COLO668 (cell line): ENCODE results near the gene PAOX.
"Not testable (repeated sequence)": the region's sequence is repeated elsewhere in the genome, so short reads cannot be mapped to it uniquely, and the experiment has no call there.

Source experiments
- DNase-seq: peaks from one replicate; lab custom pipeline; 2025; ENCODE audit not compliant: unreplicated experiment; lab: John Stamatoyannopoulos, UW

The PAOX gene

DNA sequence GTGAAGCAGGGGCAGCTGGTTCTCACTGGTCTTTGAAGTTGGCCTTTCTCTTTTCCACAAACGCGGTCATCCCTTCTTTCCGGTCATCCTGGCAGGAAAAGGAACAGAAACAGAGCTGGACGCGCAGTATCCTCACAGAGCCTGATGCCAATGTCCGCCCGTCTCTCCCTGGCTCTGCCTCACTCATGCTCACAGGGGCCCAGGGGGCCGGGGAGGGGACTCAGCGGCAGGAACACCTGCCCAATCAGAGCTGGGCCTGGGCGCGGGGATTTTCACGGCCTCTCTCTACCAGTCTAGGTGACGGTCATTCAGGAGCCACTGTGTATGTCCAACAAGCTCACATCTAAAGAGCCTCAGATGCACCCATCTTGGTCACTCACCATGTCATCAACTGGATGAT is 16.2 kb upstream of the PAOX start:
- no peak for DNase-seq

DNA sequence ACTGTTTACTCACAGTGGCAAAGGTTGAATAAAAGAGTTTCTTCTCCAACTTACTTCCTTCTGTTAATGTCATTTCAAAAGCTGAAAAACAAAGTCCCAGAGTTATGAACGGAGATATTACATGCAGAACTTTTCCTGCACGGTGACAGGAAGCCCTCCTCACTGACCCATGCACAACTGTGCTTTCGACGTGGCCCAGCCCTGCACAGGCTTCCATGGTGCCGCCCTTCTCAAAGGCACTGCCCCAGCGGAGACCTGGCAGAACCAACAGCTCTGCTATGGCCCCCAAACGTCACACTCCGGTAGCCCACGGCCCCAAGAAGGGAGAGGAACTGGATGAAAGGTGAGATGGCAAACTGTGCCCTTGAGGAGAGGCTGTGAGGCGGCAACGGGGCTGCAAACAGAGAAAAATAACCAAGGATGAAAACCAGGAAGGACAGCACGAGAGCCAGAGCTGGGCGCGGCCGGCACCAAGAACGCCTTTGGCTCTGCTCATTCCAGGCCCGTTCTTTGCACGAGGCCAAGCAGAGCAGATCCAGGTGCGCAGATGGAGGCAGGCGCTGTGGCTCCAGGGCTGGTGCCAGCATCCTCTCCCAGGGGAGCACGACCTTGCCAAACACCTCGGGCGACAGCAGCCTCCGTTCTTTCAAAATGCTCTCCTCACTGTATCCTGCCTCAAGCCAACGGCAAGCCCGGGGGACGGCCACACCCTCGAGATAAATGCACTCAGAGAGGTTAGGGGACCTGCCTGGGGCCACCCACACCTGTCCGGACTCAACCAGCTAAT is 14.2 kb upstream of the PAOX start:
- no peak for DNase-seq

DNA sequence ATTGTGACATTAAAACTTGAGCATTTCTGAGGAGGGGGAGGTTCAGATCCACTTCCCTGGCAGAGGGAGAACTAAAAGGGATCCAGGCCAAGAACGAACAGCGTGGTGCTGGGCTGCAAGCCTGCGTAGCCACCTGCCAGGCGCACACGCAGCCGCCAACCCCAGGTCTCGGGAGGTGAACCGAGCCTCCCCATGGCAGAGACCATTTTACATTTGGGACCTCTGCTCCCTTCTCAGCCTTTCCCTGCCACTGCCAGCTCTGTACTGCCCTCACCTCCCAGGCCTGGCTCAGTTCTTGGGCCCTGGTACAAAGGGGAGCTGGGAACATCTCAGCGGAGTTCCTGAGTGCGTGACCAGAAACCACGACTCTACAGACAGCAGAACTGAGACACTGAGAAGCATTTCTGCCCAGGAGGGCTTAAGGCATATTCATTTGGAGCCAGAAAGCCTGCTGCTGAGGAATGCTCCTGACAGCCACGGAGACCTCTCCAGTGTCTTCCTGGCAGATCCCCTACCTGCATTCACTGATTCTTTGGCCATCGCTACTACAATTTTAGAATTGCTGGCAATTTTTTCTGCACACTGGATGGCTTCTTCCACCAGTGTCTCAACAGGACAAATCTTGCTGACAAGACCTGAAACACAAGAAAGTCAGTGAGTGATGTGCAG is 13.5 kb upstream of the PAOX start:
- no peak for DNase-seq

DNA sequence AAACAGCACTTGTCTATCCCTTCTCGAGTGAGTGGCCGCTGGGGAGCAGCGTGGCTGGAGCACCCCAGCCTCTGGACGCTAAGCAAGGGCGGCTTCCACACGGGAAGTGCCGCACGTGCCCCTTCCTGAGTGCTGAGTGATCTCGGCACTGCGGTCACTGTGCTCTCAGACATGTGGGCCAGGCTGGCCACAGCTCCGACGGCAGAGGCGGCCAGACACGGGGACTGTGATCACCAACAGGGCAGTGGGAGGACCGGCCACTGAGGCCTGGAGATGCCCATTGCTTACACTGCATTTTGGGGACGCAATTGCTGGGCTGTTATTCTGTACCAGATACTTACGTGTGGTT is 13.0 kb upstream of the PAOX start:
- DNase-seq = no peak

DNA sequence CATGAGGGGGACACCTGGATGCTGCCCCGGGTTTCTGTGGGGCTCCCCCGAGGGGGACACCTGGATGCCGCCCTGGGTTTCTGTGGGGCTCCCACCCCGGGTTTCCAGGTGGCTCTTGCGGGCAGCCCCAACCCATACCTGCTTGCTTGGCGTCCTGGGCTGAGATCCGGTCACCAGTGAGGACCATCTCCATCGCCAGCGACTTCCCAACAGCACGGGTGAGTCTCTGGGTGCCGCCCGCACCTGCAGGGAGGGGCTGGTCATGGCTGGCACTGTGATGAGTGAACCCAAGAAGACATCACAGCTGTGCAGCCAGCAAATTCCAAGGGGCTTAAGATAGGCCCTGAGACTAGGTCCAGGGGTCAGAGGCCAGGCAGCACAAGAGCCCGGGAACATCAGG is 12.3 kb upstream of the PAOX start:
- no peak for DNase-seq

DNA sequence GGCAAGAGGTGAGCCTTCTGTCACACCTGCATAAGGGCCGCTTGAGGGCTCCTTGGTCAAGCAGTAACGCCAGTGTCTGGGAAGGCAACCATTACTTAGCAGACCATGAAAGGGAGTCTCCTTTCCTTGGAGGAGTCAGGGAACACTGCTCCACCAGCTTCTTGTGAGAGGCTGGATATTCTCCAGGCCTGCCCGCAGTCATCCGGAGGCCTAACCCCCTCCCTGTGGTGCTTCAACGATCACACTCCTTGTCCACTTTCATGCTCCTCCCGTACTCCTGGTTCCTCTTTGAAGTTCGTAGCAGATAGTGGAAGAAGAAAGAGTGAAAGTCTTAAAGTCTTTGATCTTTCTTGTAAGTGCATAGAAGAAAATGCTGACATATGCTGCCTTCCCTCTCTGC is 11.6 kb upstream of the PAOX start:
- DNase-seq = not testable (repeated sequence)

DNA sequence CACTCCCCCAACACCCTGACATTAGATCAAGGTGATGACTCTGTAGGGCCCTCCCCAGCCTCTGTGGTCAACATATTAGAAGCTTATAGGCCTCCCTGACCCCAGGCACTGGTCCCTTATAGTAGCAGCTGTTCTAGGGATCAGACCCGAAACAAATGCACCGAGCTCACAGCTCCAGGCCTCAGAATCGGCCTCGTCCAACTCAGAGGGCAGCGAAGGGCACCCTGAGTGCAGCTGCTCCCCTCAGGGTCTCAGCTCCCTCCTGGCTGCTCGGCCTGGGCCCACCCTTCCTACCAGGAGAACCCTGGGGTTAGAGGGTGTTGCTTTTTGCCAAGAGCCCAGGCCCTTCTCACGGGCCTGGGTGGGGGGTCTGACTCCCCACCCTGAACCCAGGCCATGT is 10.9 kb upstream of the PAOX start:
- DNase-seq = no peak

DNA sequence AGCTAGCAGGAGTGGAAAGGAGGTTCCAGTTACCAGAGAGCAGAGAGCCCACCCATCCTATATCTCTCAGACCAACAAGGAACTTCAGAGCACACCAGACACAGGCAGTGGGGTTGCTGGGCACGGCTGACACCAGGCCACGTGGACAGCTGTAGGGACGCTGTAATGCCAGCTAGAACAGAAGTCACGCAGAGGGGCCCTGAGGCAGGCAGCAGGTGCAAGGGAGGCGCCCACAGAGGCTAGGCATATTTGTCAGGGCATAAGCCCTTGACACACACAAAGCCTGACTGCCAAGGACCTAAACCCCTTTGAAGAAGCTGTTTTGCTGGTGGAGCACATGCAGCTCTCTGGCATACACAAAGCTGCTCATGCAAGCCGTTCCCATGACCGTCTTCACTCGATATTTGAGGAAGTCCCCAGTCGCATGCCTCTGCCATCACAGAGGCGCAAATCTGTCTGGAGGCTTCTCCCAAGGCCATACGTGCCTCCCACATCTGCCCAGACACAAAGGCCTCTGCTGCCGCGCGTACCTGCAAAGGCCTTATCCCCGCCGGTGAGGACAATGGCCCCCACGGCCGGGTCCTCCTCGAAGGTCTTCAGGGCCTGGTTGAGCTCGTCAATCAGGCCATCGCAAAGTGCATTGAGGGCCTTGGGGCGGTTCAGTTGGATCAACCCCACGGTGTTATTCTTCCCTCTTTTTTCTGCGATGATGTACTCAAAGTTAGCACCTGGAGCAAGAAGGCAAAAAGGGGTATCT is 8.9 kb upstream of the PAOX start:
- DNase-seq = no peak

DNA sequence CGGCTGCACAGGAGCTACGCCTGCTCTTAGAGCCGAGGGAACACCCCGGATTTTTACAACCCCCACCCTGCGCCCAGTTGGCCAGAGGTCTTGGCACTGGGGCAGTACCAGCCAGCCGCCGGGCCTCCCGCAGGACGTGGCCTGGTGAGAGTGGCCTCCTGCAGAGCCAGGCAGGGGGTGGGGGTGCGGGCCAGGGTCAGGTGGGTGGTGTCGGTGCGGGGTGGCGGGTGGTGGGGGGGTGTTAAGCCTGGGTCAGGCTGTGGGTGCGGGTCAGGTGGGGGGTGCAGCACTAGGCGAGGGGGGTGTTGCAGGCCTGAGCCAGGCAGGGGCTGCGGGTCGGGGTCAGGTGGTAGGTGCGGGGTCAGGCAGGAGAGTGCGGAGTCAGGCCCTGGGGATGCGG is 6.6 kb upstream of the PAOX start:
- DNase-seq = no peak

DNA sequence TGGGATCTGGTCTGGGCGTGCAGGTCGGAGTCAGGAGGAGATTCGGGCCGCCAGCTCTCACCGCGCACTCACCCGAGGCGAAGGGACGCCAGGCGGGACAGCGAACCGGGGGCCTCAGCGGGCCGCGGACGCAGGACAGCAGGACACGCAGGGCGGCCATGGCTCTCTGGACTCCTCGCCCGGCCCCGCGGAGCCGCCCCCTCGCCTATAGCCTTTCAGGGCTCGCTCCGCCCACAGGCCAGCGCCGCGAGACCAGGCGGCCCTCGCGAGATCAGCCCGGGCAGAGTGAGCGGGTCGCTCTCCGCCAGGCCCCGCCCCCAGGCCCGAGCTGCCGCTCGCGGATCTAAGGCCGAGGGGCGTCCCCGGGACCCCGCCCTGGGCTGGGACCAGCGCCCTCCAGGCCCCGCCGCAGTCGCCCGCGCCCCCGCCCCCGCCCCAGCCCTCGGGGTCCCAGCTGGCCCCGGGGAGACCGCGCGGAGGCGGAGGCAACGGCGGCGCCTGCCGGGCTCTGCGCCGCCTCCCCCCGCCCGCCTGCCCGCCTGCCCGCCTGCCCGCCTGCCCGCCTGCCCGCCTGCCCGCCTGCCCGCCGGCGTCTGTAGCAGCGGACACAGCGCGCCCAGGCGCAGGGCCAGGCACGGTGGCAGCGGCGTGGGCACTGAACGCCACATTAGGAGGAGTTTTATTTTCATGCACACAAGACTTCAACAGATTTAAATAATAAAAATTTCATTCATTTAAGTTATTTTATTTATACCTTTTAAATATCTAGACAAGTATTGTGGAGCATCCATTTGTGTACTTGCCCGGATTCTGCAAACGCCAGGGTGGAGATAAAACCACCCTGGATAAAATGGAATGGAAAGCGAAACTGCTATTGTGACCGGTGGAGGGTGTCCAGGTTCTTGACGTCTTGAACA is 5.6 kb upstream of the PAOX start, which contains the start of gene ECHS1:
Gene ECHS1, minus strand, starts transcription at position 181 of the 917 bp plus-strand sequence. Its CDS starts 21 bp downstream, at position 160.
- DNase-seq = peak; percentile 91

DNA sequence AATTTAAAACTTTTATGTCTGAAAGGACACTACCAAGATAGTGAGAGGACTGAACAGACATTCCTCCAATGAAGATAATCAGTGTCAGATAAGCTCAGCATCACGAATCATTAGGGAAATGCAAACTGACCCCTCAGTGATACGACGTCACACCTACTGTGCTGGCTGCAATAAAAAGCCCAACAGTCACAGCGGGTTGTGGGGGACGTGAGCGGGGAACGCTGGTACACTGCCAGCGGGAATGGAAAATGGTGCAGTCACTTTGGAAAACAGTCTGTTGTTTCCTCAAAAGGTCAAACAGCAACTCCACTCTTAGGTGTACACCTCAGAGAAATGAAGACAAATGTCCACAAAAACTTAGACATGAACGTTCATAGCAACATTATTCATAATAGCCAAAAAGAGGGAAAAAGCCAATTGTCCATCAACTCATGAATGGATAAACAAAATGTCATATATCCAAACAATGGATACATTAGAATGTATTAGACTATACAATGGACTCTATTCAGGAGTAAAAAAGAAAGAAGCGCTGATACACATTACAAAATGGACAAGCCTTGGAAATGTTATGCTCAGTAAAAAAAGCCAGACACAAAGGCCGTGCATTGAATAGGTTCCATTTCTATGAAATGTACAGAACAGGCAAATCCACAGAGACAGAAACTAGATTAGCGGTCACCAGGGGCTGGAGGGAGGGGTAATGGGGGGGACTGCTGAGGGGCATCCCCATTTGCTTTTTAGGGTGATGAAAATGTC is 3.5 kb upstream of the PAOX start:
- DNase-seq = no peak

DNA sequence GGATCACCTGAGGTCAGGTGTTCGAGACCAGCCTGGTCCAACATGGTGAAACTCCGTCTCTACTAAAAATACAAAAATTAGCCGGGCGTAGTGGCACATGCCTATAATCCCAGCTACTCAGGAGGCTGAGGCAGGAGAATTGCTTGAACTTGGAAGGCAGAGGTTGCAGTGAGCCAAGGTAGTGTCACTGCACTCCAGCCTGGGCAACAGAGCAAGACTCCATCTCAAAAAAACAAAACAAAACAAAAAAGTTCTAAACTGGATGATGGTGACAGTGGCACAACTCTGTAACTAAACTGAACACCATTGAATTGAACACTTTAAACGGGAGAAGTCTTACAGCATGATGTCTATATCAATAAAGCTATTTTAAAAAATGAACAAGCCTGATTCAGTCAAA is 2.9 kb upstream of the PAOX start:
- not testable (repeated sequence) for DNase-seq

DNA sequence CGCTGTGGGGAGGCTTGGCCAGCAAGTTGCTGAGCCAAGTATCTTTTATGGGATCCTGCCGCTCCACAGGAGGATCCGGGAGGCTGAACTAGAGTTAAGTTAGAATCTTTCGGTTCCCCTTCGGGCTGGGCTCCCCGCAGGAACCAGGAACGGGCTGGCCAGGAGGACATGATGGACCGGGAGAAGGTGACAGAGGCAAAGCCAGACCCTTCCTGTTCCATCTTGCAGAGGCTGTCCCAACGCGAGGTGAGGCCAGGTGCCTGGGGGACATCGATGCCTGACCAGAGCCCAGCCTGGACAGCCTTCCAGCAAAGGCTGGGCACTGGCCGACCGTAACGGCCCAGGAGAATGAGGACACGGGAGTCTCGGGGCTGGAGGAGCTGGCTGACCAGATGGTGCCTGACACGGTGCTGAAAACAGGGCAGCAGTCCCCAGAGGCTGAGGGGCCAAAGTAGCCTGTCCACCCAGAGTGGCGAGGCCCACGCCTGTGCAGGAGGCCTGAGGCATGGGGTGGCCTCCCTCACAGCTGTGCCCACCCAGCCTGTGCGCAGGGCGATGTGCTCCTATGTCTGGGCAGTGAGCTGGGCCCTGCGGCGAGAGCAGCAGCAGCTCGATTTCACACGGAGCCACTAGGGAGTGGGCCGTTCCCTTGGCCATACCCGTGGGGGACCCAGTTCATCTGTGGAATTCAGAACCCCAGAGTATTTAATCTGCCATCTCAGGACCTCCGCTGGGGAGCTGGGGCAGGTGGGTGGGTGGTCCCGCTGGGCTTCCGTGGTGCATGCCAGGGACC is 1.8 kb upstream of the PAOX start:
- no peak for DNase-seq

DNA sequence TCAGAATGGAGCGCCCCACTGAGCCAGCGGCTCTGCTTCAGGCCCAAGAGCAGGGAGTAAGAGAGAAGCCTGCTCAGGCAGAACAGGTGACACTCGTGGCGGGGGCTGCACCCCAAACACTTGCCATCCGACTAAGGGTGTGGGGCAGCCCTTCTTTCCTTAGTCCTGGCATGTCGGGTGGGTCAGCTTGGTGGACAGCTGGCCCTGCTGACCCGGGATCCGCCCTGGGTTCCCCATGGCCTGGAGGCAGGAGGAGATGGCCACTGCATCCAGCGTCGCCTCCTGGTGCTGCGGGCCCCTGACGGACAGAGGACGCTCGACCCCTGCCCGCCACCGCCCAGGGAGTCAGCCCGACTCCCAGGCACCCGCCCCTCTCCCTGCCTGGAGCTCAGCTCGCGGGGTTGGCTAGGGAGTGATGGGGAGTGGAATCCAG is 1.2 kb upstream of the PAOX start:
- no peak for DNase-seq

DNA sequence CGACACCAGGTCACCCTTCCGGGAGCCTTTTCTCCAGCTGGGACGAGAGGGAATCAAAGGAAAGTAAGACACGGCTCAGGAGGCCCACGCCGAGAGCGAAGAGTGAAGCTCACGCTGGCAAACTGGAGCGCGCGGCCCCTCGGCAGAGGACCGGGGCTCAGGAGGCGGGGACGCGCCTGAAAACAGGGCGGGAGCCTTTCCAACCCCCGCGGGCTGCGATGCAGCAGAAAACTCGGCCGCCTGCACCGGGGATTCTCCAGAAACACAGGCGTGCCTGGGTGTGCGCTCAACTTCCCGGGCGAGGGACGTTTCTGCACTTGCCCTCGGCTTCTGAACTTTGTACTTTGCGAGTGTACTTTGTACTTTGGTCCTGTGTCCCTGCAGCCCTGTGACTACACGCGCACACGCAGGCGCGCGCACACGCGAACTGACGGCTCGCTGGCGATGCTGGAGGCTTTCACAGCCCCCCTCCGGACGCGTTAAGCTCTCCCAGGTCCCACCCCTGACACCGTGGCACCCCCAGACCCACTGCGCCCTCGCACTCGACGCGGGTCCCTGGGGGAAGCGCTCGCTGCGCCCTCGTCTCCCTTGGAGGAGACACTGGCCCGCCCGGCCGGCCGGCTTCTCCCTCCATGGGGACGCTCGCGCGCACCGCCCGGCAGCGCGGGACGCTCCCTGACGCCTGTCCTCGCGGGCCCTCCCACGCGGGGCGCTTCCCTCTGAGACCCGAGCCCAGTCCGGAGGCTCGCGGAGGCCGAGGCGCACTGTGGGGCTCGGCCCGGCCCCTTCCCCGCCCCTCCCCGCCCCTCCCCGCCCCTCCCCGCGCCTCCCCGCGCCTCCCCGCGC is 588 bp upstream of the PAOX start:
- peak; percentile 43 for DNase-seq

DNA sequence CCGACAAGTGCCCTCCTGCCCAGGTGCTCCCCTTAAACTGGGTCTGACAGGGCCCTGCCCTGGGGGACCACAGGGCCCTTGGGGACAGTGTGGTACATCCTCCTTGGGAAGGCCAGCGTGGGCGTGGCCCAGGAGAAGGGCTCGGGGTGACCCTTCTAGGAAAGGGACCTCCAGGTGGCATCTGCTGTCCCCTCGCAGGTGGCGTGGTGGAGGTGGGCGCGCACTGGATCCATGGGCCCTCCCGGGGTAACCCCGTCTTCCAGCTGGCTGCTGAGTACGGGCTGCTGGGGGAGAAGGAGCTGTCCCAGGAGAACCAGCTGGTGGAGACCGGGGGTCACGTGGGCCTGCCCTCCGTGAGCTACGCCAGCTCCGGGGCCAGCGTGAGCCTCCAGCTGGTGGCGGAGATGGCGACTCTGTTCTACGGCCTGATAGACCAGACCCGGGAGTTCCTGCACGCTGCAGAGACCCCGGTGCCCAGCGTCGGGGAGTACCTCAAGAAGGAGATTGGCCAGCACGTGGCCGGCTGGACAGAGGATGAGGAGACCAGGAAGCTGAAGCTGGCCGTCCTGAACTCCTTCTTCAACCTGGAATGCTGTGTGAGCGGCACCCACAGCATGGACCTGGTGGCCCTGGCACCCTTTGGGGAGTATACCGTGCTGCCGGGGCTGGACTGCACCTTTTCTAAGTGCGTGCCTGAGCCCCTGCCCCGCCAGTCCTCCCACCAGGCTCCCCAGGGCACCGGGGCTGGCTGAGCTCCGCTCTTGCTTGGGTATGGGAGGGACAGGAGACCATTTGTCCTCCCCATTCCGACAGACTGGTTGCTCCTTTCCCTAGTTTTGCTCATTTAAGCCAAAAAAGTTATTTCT is 972 bp downstream of the PAOX start:
- DNase-seq = no peak

DNA sequence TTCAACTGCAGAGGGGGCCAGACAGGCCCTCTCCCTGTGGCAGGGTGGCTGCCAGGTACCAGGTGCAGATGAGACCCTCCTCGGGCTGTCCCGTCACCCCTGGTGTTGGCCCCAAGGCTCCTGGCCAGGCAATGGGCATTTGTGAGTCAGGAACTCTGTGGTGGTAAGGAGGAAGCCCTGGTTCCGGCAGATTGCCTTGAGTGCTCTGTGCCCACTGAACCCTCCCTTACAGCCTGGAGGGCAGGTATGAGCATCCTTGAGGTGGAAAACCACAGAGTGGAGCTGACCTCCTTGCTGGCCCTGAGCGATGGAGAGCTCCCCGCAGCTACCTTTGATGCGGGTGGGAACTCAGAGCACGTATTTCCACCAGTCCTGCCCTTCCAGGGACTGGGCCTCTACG is 2.0 kb downstream of the PAOX start:
- no peak for DNase-seq

DNA sequence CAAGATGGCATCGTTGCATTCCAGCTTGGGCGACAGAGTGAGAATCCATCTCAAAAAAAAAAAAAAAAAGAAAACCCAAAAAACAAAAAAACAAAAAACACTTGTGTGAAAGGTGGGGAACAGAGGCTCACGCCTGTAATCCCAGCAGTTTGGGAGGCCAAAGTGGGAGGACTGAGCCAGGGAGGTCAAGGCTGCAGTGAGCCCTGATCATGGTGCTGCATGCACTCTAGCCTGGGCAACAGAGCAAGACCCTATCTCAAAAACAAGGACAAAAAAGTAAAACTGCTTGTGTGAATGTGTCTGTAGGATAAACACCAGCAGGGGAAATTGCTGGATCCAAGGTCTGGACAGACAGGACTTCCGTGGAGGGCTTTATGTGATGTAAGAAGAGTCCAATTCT is 4.5 kb downstream of the PAOX start:
- no peak for DNase-seq
